Measurements from ENCODE around the gene CA4.

Gene CA4

DNA sequence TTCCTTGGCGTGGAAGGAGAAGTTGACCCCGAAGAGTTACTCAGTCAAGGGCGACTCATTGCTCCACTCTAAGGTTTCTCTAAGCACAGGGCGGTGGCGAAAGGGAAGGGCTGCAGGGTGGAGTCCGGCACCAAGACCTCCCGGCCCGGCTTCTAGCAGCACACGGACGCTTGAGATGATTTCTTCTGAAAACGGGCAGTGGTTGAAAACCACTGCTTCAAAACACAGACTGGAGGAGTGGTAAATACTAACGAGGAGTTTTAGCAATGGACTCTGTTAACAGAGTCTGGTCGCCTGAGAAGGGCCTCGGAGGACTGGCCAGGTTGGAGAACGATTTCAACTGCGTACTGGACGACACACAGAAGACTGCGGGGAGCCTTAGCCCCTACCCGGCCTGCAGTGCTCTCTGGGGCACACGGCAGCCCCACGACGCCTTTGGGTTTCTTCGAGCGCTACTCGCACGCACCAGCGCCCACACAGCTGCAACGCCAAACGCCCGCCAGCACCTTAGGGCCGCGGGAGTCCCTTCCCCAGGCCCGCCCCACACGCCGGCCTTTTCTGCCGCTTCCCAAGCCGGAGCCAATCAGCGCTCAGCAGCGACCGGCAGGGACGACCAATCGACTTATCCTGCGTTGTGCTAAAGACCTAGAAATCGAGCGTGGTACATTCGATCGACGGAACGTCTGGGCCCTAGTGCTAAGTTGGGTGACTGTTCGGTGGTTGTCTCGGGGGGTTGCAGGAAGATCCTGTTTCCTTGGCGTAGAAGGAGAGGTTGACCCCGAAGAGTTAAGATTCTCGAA lies 14.4 kb upstream of the CA4 start:
- H3K9me3 ChIP-seq (ENCODE audit: insufficient read depth, low read length), result no peaks in the 10 kb centered on the region
- H2AFZ ChIP-seq (ENCODE audit: low read depth, low read length, severe bottlenecking), result no peak overlapping the region
- H3K27ac ChIP-seq (ENCODE audit: low read depth, low read length), result no peak overlapping the region
- H3F3A ChIP-seq (ENCODE audit: insufficient read depth), result no peaks in the 10 kb centered on the region
- H3K36me3 ChIP-seq (ENCODE audit: low read length), result no peaks in the 10 kb centered on the region
- H3K79me2 ChIP-seq (ENCODE audit: insufficient read depth, low read length), result no peaks in the 10 kb centered on the region
- H3K9me2 ChIP-seq (replicated peaks; ENCODE audit: insufficient read depth, low read length), result no peaks in the 10 kb centered on the region
- H4K20me1 ChIP-seq (ENCODE audit: low read depth, low read length), result no peaks in the 10 kb centered on the region
- TF ChIP-seq EZH2phosphoT487 (conservative IDR thresholded peaks at IDR 0.05; ENCODE audit: low read length), result no peak
- TF ChIP-seq, protein P1, sequence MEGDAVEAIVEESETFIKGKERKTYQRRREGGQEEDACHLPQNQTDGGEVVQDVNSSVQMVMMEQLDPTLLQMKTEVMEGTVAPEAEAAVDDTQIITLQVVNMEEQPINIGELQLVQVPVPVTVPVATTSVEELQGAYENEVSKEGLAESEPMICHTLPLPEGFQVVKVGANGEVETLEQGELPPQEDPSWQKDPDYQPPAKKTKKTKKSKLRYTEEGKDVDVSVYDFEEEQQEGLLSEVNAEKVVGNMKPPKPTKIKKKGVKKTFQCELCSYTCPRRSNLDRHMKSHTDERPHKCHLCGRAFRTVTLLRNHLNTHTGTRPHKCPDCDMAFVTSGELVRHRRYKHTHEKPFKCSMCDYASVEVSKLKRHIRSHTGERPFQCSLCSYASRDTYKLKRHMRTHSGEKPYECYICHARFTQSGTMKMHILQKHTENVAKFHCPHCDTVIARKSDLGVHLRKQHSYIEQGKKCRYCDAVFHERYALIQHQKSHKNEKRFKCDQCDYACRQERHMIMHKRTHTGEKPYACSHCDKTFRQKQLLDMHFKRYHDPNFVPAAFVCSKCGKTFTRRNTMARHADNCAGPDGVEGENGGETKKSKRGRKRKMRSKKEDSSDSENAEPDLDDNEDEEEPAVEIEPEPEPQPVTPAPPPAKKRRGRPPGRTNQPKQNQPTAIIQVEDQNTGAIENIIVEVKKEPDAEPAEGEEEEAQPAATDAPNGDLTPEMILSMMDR (IDR thresholded peaks at IDR 0.05; ENCODE audit: insufficient read depth, low read length, poor library complexity, severe bottlenecking), result no peak
- H3K27me3 ChIP-seq (ENCODE audit: low read length), result no peaks in the 10 kb centered on the region
- H3K4me3 ChIP-seq (ENCODE audit: insufficient read depth, low read length, poor library complexity, severe bottlenecking), result no peak overlapping the region
- H3K4me2 ChIP-seq (ENCODE audit: low read depth, low read length, poor library complexity, severe bottlenecking), result no peak overlapping the region
- no peak overlapping the region for H3K9ac ChIP-seq (ENCODE audit: low read length)

DNA sequence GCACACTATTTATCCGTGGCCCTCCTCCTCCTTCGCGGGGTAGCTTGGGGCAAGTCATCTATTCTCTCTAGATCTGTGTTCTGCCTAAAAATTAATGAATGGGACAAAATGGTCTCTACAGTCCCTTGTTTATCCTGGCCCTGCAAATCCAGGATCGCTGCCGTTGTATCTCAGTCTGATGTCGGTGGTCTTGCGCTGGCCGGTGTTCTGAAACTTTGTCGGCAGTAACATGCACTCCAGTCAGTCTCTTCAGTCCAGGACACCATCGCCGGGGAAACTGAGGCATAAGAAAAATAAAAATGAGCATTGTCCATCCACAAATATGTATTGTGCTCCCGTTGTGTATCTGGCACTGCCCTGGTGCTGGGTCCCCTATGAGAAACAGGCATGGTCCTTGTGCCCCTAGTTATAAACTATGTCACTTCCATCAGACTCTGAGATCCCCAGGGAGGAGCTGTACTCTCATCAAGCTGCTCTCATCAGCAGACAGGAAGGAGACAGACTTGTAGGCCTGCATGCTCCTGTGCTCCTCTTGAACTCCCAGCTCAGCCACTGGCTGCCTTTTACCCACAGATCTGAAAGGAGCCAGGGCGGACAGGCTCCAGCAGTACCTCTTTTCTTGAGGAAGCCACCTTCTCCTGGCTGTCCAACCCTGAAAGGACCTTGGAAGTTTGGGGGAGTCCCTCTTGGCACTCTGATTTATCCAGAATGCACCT lies 13.7 kb upstream of the CA4 start:
- Histone ChIP-seq H2AFZ (ENCODE audit: low read depth, low read length, severe bottlenecking) (no peak overlapping the region), H4K20me1 (ENCODE audit: low read depth, low read length) (no peaks in the 10 kb centered on the region), H3K4me2 (ENCODE audit: low read depth, low read length, poor library complexity, severe bottlenecking) (no peak overlapping the region), H3K27ac (ENCODE audit: low read depth, low read length) (no peak overlapping the region), H3K79me2 (ENCODE audit: insufficient read depth, low read length) (no peaks in the 10 kb centered on the region), H3K4me3 (ENCODE audit: insufficient read depth, low read length, poor library complexity, severe bottlenecking) (no peak overlapping the region), H3F3A (ENCODE audit: insufficient read depth) (no peaks in the 10 kb centered on the region), H3K9ac (ENCODE audit: low read length) (no peak overlapping the region), H3K9me2 (replicated peaks; ENCODE audit: insufficient read depth, low read length) (no peaks in the 10 kb centered on the region), H3K36me3 (ENCODE audit: low read length) (no peaks in the 10 kb centered on the region), H3K27me3 (ENCODE audit: low read length) (no peaks in the 10 kb centered on the region), H3K9me3 (ENCODE audit: insufficient read depth, low read length) (no peaks in the 10 kb centered on the region)
- TF ChIP-seq, protein P1 (IDR thresholded peaks at IDR 0.05; ENCODE audit: insufficient read depth, low read length, poor library complexity, severe bottlenecking), result no peak
- no peak for TF ChIP-seq EZH2phosphoT487 (conservative IDR thresholded peaks at IDR 0.05; ENCODE audit: low read length)

DNA sequence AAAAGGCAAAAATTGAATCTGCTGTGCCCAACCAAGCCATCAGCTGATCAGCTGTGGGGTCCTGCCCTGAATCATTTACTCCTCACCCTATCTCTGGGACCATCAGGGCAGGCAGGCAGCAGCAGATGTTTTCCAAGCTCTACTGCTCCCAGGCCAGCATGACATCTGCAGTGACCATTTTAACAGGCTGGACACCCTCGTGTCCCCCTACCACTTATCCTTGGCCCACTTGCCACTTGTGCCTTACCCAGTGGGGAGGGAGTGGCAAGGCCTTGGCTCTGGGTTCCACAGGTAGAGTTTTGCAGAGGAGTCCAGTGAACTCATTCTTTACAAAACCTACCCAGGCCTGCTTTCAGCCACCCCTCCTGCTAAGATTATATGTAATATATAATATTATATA lies 12.0 kb upstream of the CA4 start:
- TF ChIP-seq, protein P1 (IDR thresholded peaks at IDR 0.05; ENCODE audit: insufficient read depth, low read length, poor library complexity, severe bottlenecking), result no peak
- no peak for TF ChIP-seq EZH2phosphoT487 (conservative IDR thresholded peaks at IDR 0.05; ENCODE audit: low read length)
- Histone ChIP-seq H3K9ac (ENCODE audit: low read length) (no peak overlapping the region), H3K9me3 (ENCODE audit: insufficient read depth, low read length) (no peaks in the 10 kb centered on the region), H2AFZ (ENCODE audit: low read depth, low read length, severe bottlenecking) (no peak overlapping the region), H4K20me1 (ENCODE audit: low read depth, low read length) (no peaks in the 10 kb centered on the region), H3F3A (ENCODE audit: insufficient read depth) (no peaks in the 10 kb centered on the region), H3K79me2 (ENCODE audit: insufficient read depth, low read length) (no peaks in the 10 kb centered on the region), H3K4me2 (ENCODE audit: low read depth, low read length, poor library complexity, severe bottlenecking) (no peak overlapping the region), H3K36me3 (ENCODE audit: low read length) (no peaks in the 10 kb centered on the region), H3K9me2 (replicated peaks; ENCODE audit: insufficient read depth, low read length) (no peaks in the 10 kb centered on the region), H3K27me3 (ENCODE audit: low read length) (no peaks in the 10 kb centered on the region), H3K27ac (ENCODE audit: low read depth, low read length) (no peak overlapping the region), H3K4me3 (ENCODE audit: insufficient read depth, low read length, poor library complexity, severe bottlenecking) (no peak overlapping the region)

Data from SU-DHL-6 (cell line).